CD4-positive, alpha-beta T cell treated with Interleukin-2 at 100 ng/mL for 4 hours (primary cell): ENCODE results near the gene KCNN1.
"Not testable (repeated sequence)": the region's sequence is repeated elsewhere in the genome, so short reads cannot be mapped to it uniquely, and the experiment has no call there.

Experiments
- DNase-seq: peaks from one replicate; pipeline ENCODE4 v3.0.0-alpha.2; 2020; ENCODE audit warnings: low spot score

Gene KCNN1

DNA sequence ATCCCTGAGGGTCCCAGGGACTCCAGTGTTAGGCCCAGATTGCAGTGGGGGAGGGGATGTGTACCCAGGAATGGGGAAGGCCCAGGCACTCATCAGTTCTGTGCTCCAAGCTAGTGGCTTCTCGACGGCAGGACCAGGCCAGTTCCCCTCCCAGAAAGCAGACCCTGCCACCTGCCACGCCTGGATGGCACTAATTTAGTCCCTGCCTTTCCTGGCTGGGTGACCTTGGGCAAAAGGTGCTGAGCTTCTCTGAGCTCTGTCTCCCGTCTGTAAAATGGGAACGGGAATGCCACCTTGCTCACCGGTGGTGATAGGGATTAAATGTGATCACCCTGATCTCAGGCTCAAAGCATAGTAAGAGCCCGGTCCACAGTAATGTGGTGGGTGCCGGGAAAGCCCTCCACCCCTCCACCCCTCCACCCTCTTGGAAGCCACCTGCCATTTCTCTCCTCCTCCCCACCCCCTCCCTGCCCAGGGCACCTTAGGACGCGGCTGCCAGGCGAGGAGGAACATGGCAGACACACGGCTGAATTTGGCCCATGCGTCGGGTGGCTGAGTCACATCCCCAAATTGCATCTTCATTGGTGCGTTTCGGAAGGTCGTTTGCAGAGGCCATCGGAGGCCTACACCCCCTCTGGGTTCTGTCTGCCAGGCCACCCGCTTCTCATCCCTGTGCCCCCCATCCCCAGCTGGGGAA, 2.3 kb downstream of the KCNN1 start:
- no peak for DNase-seq

DNA sequence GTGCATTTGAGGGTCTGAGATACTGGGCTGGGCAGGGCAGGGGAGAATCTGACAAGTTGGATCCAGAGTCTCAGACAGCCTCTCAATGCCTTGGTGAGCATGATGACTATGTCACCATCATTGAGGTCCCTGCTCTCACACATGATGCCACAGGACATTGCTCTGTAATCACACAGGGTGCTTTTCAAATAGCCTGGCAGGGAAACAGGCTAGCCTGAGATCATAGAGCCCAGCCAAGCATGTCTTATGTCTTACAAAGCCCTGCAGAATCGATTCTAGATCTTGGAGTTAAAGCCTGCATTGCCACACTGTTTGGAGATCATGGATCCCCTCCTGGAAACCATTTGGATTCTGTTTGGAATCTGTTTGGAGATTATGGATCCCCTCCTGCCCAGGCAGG, 5.3 kb downstream of the KCNN1 start:
- DNase-seq, result no peak

DNA sequence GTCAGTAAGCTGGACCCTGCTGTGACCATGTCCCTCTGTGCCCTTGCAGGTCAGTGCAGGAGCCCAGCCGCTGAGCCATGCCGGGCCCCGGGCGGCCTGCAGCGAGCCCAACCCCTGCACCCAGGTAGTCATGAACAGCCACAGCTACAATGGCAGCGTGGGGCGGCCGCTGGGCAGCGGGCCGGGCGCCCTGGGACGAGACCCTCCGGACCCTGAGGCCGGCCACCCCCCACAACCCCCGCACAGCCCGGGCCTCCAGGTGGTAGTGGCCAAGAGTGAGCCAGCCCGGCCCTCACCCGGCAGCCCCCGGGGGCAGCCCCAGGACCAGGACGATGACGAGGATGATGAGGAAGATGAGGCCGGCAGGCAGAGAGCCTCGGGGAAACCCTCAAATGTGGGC, 6.9 kb downstream of the KCNN1 start:
- DNase-seq, result no peak

DNA sequence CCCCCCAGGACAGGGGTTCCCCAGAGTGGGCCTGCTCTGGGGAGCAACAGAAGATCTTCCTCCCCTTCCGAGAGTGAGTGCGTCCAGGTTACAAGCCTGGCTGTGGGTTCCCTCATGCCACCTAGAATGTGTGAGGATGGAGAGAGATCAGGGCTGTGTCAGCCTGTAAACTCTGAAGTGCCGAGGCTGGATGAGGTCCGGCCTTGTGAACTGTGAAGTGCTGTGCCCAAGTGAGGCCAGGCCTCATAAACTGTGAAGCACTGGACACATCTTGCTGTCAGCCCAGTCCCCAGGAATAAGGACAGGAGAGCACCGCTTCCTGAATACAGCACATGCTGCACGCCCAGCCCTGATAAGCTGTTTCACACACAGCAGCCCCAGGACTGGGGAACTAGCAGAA, 7.6 kb downstream of the KCNN1 start:
- DNase-seq, result no peak

DNA sequence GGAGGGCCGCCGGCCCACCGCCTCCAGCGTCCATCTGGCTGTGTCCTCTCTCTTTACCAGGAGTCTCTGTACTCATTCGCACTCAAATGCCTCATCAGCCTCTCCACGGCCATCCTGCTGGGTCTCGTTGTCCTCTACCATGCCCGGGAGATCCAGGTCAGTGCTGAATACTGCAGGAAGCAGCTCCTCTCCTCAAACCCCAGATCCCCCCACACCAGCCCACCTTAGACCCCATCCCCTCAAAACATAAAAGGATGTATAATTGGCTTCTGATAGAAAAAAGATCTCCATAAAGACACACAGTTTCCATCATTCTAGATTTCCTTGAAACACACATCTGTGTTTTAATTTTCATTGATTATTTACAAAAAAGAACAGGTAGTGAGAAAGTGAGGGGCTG, 8.1 kb downstream of the KCNN1 start:
- no peak for DNase-seq

DNA sequence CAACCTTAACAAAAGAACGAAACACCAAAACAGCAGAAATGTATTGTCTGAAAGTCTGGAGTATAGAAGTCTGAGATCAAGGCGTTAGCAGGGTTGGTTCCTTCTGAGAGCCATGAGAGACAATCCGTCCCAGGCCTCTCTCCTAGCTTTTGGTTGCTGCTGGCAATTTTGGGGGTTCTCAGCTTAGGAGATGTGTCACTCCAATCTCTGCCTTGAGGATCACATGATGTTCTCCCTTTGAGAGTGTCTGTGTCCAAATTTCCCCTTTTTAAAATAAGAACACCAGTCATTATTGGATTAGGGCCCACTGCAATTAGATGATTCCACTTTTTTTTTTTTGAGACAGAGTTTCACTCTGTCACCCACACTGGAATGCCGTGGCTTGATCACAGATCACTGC, 10.1 kb downstream of the KCNN1 start:
- no peak for DNase-seq

DNA sequence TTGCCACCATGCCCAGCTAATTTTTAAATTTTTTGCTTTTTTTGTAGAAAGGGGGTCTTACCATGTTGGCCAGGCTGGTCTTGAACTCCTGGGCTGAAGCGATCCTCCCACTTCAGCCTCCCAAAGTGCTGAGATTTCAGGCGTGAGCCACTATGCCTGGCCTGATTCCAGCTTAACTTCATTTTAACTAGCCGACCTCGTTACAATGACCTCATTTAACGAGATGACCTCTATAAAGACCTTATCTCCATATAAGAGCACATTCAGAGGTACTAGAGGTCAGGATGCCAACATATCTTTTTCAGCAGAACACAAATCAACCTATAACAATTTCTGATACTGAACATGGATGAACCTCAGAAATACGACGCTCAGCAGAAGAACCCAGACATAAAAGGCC, 10.6 kb downstream of the KCNN1 start:
- DNase-seq, result no peak

DNA sequence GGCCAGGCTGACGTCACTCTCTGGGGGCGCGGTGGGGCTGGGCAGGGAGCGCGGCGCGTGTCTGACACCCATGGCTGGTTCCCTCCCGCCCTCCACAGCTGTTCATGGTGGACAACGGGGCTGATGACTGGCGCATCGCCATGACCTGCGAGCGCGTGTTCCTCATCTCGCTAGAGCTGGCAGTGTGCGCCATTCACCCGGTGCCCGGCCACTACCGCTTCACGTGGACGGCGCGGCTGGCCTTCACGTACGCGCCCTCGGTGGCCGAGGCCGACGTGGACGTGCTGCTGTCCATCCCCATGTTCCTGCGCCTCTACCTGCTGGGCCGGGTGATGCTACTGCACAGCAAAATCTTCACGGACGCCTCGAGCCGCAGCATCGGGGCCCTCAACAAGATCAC, 14.7 kb downstream of the KCNN1 start:
- DNase-seq, result no peak

DNA sequence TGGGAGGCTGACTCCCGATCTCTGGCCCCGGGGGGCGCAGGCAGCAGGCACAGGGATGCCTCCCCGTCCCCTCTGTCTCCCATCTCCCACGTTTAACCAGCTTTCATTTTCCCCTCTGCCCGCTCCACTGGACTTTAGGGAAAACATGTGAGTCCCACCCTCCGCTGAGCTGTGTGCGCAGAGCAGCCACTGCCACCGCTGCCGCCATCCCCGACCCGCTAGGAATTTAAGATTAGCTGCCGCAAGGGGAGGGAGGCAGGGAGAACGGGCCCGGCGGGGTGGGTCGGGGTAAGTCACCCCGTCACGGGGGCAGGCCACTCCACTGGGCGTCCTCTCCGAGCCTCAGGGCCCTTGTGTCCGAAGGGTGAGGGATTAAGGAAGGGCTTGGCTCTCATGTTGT, 15.5 kb downstream of the KCNN1 start:
- no peak for DNase-seq

DNA sequence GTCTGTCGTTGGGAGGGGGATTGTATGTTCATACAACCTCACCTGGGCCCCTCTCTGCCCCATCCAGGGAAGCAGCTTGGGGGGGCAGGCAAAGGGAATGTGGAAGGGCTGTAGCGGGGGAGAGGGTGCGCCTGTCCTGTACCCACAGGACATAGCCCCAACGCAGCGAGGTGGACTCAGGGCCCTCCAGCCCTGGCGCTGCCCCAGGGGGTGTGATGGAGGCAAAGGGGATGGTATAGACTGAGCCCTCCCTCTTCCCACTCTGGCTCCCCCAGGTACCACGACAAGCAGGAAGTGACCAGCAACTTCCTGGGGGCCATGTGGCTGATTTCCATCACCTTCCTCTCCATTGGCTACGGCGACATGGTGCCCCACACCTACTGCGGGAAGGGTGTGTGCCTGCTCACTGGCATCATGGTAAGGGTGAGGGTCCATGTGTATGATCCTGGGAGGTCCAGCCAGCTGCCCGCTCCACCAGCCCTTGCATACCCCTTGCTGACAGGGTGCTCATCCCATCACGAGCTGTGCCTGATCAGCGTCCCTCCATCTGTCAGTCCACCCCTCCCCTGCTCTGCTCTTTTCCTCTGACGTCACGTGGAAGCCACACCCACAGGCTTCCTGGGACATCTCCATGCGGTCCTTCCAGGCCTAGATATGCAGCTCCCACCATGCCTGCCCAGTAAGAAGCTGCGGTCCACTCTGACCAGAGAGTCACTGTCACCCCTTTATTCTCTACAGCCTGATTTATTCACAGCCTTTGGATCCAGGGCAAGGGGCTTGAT, 18.3 kb downstream of the KCNN1 start:
- no peak for DNase-seq

DNA sequence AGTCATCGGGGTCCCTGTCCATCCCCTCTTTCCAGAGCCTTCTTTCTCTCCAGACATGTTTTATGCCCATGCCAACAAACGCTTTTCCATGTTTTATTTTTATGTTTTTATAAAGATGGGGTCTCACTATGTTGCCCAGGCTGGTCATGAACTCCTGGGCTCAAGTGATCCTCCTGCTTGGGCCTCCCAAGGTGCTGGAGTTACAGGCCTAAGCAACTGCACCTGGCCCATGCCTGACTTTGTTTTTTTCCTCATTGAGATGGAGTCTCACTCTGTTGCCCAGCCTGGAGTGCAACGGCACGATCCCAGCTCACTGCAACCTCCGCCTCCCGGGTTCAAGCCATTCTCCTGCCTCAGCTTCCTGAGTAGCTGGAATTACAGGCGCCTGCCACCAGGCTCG, 19.7 kb downstream of the KCNN1 start:
- DNase-seq, result not testable (repeated sequence)

DNA sequence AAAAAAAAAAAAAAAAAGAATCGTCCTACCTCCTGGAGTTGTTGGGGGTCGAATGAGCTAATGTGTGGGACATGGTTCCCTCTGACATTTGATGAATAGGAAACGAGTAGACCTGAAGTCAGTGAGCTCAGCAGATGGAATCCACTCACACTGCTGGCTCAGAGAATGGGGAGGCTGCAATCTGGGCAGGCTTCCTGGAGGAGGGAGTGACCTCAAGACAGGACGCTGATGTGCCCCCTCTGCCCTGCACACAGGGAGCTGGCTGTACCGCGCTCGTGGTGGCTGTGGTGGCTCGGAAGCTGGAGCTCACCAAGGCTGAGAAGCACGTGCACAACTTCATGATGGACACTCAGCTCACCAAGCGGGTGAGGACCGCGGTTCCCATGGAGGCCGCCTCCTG, 21.3 kb downstream of the KCNN1 start:
- no peak for DNase-seq

DNA sequence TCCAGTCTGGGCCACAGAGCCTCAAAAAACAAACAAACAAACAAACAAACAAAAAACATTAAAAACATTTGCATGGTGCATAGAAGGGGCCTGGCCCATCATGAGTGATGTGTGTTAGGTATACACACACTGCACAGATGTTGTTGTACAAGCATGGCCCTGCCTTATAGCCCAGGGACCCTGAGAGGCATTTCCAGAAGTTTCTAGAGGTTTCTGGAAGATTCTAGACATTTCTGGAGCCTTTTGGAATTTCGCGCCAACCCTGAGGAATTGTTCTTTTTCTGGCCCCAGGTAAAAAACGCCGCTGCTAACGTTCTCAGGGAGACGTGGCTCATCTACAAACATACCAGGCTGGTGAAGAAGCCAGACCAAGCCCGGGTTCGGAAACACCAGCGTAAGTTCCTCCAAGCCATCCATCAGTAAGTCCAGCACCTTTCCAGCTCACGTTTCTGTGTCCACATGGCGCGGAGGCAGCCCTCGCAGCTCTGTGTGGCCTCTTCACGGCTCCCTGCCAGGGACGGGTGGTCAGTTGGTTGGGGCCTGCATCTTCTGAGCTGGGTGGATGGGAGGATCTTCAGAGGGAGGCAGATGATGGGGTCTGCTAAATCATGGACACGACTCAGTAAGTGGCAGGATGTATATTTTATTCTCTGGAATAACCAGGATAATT, 22.7 kb downstream of the KCNN1 start:
- no peak for DNase-seq

DNA sequence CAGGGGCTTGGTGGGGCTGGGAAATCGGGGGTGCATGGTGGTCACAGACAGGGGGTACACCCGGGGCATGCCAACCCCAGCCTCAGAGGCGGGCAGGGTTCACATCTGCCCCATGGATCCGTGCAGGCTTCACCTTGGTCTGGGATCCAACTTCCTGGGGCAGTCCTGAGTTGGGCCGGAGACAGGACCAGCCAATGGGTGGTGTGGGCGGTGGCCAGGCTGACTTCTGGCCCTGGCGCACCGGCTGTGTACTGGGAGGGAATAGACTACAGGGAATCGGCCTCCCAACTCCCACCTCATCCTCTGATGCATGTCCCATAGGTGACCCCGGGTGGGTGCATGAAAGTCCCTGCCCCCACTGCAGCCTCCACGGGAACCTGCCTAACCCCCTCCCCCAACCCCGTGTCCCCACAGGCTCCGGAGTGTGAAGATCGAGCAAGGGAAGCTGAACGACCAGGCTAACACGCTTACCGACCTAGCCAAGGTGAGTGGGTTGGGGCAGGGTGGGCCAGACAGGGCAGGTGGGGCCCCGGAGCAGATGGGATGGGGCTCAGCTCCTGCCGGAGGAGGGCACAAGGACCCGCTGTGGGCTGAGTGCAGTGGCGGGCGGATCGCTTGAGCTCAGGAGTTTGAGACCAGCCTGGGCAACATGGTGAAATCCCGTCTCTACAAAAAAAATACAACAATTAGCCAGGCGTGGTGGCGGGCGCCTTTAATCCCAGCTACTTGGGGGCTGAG, 26.3 kb downstream of the KCNN1 start:
- no peak for DNase-seq

DNA sequence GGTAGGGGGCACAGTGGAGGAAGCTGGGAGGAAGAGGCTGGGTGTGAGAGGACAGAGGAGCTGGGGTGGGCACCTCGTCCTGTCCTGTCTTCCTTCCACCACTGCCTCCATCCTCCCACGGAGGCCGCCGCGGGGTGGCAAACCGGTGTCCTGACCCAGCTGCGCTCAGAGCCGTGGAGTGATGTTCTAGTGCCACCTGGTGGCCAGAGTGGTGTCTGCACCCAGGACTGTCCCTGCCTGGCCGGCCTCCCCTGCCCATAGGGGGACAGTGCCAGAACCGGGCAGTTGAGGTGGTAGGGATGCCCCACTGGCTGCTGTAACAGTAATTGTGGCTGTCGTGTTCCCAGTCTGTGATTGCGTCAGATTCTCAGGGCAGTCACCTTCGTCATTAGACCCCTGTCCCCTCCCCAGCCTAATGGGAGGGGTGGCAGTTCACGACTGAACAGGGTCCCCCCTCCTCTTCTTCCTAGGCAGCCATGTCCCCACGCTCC, 30.0 kb downstream of the KCNN1 start:
- peak; percentile 90 for DNase-seq

DNA sequence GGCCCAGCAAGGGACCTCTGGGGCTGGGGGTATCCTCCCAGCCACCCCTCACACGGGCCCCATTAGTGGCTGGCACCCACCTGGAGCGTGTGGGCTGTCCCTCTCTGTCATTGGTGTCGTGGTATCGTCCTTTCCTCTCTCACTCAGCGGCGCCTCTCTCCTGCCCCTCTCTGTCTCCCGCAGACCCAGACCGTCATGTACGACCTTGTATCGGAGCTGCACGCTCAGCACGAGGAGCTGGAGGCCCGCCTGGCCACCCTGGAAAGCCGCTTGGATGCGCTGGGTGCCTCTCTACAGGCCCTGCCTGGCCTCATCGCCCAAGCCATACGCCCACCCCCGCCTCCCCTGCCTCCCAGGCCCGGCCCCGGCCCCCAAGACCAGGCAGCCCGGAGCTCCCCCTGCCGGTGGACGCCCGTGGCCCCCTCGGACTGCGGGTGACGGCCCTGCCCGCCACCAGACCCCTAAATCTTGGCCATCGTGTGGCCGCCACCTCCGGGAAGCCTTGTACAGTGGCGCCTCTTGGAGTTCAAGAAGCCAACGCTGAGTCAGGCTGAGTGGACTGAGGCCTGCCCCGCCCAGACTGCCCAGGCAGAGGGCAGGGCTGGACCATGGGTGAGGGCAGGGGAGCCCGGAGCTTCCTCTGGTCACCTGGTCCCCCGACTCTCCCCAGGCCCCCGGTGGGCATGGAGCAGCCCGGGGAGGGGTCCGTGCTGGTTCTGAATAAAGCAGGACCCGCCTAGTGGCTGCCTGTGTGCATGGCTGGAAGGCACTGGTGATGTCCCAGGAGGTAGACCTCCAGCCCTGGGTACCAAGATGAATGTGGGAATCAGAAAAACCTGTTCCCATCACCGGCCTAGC, 31.3 kb downstream of the KCNN1 start:
- DNase-seq, result no peak

DNA sequence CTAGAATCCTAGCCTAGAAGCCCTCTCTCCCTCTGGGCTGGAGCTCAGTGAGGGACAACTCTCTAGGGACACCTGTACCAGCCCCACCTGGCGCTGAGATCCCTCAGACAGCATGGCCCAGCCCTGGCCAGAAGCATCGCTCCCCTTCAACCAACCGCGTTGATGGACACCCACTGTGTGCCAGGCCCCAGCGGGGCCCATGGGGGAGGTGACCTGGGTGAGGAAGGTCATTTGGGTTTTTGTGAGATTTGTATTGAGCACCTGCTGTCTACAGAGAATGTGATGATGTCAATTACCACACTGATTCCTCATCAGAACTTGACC, 31.9 kb downstream of the KCNN1 start:
- no peak for DNase-seq

DNA sequence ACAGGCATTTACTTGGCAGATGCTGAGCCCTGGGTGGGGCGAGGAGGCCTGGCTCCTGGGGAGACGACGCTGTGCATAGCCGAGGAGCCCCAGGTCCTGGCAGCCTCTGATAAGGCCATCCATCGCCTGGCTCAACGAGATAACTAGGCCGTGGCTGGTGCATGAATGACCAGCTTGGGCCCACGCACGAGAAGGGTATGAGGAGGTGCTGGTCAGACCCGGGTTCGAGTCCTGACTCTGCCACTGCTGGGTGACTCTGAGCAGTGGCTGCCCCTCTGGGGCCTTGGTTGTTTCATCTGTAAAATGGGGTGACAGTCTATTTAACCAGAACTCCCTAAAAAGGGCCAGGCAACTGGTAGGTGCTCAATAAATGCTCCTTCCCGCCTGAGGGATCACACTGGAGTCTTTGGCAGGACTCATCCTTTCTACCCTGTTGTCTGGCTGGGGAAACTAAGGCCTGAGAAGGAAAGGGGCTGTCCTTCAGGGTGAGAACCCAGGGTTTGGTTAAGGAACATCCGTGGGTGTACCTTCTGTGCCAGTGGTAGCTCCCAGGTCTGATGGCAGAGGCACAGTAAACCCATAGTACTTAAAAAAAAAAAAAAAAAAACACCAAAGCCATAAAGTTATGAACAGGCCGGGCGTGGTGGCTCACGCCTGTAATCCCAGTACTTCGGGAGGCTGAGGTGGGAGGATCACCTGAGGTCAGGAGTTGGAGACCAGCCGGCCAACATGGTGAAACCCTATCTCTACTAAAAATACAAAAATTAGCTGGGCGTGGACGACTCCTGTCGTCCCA, 33.0 kb downstream of the KCNN1 start:
- DNase-seq, result no peak

DNA sequence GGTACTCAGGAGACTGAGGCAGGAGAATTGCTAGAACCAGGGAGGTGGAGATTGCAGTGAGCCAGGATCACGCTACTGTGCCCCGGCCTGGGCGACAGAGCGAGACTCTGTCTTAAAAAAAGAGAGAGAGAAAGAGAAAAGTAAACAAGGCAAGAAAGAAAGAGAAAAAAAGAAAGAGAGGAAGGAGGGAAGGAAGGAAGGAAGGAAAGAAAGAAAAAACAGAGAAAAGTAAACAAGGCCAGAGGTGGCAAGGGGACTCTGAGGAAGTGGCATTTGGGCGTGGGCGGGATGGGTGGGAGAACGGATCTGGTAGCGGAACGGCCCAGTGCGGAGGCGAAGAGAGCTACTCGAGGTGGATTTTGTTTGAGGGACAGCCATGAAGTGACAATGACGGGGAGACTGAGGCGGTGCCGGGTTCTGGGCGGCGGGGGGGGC, 33.6 kb downstream of the KCNN1 start:
- DNase-seq, result no peak

DNA sequence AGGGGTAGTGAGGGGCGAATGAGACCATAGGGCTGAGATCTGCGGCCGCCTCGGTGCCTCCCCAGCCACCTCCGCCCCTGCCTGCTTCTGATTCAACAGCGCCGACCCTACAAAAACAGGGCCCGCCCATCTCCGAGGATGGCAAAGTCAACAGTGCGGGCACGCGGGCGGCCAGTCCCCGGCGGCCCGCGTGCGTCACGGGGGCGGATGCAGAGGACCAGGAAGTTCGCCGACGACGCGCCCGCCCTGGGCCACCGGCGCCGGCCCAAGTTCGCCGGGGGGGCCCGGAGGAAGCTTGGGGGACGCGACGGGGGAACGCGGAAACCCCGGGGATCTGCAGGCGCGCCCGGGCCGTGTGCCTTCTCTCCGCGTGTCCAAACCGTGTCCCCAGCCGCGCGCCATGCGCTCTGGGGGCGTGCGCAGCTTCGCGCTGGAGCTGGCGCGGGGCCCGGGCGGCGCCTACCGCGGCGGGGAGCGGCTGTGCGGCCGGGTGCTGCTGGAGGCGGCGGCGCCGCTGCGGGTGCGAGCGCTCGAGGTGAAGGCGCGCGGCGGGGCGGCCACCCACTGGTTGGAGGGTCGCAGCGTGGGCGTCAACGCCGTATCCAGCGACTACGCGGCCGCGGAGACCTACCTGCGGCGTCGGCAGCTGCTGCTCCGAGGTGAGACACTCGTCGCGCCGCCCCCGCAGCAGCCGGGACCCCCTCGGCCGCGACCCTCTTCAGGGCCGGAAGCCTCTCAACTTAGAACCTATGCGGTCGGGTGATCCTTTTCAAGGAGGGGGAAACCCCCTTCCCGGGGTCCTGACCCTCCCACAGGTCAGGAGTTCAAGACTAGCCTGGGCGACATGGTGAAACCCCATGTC, 34.2 kb downstream of the KCNN1 start:
- DNase-seq, result peak; percentile 95
